GM21526 (cell line): ENCODE measurements around the gene FLNA.

Experiments used
- ATAC-seq: cut with Tn5 transposase; IDR thresholded peaks from one replicate; pipeline ENCODE4 v1.9.1; 2021; ENCODE audit warnings: moderate library complexity; ENCODE audit not compliant: unreplicated experiment, low FRiP score

FLNA gene

GRCh38 chrX:154378059-154378798 is 3.8 kb upstream of the FLNA start:
- ATAC-seq = peak; percentile 9

DNA sequence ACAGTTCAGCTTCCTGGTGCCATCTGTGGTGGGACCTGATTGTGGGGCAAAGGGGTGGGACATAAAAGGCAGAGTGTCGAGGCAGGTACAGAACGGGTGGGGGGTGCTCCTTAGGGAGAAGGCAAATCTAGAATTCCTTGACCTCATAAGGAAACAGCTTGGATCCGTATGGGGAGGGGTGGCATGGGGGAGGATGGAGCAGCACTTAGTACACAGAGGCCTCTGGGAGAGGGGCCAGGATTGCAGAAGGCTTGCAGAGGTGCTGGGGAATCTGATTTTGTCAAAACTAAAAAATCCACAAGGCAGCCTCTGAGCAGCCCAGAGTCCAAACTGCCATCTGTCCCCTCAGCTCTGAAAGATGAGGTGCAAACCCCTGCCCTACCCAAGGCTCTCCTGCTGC is 2.3 kb upstream of the FLNA start:
- ATAC-seq = no peak

GRCh38 chrX:154375156-154375504 is 696 bp upstream of the FLNA start:
- ATAC-seq = no peak

DNA sequence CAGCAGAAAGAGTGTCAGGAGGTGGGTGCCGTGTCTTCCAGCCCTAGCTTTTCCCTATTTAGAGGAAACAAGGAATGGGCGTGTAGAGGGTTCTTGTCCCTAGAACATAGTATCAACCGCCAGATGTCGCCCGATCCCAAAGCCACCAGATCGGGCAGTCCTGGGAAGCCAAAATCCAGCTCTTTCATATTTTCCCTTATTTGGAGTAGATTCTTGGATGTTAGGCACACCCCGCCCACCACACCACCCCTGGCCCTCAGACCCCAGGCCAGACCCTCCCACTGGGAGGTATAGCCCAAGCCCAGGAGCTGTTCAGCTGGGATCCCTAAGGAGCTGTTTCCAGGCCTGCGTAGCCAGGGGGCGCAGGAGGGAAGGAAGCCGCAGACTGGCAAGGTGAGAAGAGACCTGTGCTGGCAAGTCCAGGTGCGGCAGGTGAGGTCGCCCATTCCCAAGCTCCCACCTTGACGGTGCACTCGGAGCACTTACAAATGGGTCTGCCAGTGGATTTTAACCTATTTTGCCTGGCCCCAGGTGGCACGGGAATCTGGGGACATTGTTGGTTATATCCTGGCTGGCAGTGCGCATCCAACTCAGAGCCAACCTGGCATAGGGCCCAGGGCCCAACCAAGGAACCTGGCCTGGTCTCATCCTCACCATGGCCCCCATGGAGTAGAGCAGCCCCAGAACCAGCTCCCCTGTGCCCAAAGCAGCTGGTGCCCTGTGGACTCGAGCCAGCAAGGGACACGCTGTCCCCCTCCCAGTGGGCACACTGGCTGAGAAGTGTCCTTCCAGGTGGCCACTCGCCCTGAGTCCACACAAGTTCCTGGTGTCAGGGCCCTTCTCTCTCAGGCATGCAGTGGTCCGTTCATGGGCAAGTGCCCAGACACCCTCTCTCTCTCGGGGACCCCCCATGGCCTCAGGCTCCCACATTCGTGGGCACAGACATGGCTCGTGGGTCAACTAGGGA is 811 bp downstream of the FLNA start:
- no peak for ATAC-seq

DNA sequence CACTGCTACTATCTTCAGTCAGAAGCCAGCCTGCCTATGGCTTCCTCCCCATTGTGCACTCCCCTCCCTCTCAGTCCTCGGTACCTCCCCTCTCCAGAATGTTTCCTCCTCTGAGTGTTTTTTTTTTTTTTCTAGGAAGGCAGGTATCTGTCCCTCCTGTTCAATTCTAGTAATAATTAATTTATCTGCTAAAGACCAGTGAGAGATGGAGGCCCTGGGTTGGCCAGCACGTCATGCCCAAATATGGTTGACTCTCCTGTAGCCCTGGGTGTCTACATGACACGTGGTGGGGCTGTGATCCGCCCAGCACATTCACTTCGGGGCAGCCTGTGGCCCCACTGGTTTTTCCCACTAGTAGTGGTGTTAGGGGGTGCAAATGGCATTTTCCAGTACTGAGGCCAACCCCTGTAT is 1.8 kb downstream of the FLNA start:
- no peak for ATAC-seq

GRCh38 chrX:154371789-154372300 is 2.6 kb downstream of the FLNA start:
- no peak for ATAC-seq

DNA sequence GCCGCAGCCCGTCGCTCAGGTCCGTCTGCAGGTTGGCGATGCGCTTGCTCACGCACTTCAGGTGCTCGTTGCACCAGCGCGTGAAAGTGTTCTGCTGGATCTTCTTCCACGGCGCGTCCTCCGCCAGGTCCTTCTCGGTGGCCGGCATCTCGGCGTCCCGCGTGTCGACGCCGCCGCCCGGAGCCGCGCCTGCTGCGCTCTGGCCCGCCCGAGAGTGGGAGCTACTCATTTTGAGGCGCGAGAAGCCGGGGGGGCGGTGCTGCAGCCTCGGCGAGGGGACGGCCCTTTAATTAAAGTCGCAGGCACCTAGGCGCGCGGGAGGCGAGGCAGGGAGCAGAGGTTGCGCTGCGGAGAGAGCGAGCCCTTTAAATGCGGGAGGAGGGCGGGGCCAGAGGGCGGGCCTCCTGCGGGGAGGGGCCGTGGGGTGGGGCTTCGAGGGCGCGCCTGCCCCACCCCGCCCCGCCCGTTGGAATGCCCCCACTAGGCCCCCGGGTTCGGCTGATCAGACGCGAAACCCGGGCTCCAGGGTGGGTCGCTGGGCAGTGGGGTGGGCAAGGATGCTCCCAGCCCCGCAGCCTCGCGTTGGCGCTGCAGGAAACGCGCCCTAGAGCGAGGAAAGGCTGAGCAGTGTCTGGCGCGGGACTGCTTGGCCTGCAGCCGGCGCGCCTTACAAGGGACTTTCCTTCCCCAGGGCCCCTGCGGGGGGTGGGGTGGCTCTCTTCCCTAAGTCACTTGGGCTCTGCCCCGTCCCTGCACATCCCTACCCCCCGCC is 3.2 kb downstream of the FLNA start:
- ATAC-seq = peak; percentile 47

- ATAC-seq = no peak
Measured at GRCh38 chrX:154370300-154371016, 4.0 kb downstream of the FLNA start.

GRCh38 chrX:154369449-154370299 is 4.8 kb downstream of the FLNA start:
- ATAC-seq = no peak

DNA sequence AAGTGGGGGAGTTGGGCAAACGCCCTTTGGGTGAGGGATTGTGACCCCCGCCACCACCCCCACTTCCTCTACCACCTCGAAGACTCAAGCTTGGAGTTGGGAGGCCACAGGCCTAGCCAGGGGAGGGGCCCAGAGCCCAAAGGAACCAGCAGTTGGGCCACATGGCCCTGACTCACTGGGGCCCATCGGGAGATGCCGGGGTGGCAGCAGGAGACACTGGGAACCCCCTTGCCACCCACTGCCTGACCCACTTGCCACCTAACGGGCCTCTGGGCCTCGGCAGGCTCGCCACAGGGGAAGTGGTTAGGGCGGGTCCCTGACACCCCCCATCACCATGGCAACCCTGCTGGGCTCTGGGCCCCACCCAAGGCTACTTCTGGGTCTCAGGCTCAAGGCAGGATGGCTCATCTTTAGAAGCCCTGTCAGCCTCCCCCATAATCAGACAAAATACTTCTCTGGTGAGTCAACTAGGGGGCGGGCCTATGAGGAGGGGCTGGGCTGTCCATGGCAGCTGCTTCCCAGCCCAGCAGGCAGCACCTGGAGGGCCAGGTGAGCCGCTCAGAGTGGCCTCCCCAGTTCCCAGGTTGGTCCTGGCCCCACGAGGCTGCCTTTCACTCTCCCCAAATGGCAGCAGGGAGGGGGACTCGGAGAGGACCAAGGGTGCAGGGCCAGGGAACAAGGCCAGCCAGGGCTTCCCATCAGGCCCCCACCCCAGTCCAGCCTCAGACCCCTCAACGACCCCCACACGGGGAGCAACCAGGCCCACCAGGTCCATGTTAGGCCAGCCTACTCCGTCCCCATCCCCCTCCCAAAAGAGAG is 5.6 kb downstream of the FLNA start:
- ATAC-seq = no peak

GRCh38 chrX:154367474-154368308 is 6.7 kb downstream of the FLNA start:
- no peak for ATAC-seq

DNA sequence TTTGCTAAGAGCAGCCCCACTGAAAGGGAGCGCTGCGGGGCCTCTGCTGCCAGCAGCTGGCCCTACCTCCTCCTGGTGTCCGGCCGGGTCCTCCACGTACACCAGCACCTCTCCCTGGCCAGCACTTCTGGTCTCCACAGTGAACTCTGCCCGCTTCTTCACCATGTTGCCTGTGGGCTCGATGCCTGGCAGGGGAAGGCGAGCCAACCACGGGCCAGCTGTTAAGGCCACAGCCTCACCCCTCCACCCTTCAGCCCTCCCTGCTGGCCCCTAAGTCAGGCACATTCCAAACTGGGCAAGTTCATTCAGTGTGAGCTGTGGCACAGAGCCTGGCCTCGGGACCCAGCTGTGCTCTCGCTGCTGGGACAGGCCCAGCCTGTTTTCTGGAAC is 7.8 kb downstream of the FLNA start:
- ATAC-seq = no peak

GRCh38 chrX:154365997-154366665 is 8.3 kb downstream of the FLNA start:
- no peak for ATAC-seq

DNA sequence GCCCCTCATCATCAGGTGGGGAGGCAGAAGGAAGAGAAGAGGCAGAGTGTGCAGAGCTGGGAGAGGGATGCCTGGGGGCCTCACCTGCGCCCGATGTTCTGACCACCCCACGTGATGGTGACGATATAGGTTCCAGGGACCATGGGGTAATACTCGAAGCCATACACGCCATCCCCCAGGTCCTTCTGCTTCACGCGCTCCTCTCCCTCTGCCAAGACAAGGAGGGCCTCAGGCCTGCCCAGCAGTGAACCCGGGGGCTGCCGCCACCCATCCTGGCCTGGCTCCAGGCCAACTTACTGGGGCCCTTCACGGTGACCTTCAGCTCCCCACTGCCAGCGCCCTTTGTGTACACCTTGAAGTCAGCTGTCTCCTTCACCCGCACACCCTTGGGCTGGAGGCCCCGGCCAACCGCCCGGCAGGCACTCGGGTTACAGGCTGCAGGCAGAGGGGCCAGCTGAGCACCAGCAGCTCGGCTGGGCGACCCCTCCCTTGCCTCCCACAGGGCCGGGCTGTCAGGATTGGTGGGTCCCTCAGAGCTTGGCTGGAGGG is 9.3 kb downstream of the FLNA start:
- ATAC-seq = no peak

- ATAC-seq = no peak
Measured at GRCh38 chrX:154363706-154364439, 10.6 kb downstream of the FLNA start.

- ATAC-seq = no peak
Measured at GRCh38 chrX:154362085-154362742, 12.2 kb downstream of the FLNA start.
